Suprapubic skin (tissue), 3 donors: ENCODE results near the gene DCAF8L2.

Experiments
- POLR2A ChIP-seq, 2 donors: fragments of 450-650 bp; IDR thresholded peaks; one replicate each; pipeline ENCODE4 v1.6.1; 2017; ENCODE audit warnings: antibody characterized with exemption in 2 of 2, mild to moderate bottlenecking in 2 of 2, moderate library complexity in 2 of 2
- TF ChIP-seq, protein P1 (sequence below), 2 donors: fragments of 200-600 bp in 1 of 2; fragments of 450-650 bp in 1 of 2; sonication (generic) in 1 of 2; IDR thresholded peaks; one replicate each; pipeline ENCODE4 v1.5.1; 2016 to 2019; ENCODE audit warnings: antibody characterized with exemption in 2 of 2, mild to moderate bottlenecking in 1 of 2, moderate library complexity in 1 of 2

DNA sequence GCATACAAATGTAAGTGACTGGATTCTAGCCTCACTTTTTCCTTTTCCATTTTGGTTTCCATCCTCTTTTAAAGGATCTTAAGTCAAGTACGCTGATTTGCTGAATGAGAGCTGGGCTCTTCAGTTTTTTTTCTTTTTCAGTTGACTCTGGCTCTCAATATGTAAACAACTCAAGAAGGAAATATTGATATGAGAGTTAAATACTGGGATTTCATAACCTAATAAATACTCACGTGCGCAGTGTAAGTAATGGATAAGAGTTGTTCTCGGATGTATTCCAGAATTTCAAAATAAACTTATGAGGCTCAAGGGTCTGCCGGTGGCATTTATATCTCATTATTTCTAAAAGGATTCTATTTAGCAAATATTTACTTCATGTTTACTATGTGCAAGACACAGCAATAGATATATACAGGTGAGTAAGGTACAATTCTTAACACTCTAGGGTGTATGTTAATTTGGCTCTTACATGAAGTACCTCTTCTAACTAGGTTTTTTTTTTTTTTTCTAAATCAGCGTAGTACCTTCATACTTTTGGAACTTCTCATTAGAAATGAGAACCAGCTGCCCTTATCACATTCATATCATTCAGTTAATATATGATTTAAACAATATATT, 206.6 kb downstream of the DCAF8L2 start:
- TF ChIP-seq, protein P1, sequence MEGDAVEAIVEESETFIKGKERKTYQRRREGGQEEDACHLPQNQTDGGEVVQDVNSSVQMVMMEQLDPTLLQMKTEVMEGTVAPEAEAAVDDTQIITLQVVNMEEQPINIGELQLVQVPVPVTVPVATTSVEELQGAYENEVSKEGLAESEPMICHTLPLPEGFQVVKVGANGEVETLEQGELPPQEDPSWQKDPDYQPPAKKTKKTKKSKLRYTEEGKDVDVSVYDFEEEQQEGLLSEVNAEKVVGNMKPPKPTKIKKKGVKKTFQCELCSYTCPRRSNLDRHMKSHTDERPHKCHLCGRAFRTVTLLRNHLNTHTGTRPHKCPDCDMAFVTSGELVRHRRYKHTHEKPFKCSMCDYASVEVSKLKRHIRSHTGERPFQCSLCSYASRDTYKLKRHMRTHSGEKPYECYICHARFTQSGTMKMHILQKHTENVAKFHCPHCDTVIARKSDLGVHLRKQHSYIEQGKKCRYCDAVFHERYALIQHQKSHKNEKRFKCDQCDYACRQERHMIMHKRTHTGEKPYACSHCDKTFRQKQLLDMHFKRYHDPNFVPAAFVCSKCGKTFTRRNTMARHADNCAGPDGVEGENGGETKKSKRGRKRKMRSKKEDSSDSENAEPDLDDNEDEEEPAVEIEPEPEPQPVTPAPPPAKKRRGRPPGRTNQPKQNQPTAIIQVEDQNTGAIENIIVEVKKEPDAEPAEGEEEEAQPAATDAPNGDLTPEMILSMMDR (IDR thresholded peaks at IDR 0.05): no peak
- TF ChIP-seq POLR2A (IDR thresholded peaks at IDR 0.05): no peak
